SK-N-SH (cell line): ENCODE results near the gene C15orf61. TPM values are rescaled to one million over a fixed set of nuclear protein-coding genes. Genes with fewer than 3 reads are reported as not detected.

Source experiments
- CTCF ChIA-PET: fragments of 300-600, 350-600 bp; formaldehyde crosslinking; extraction: SDS; loops from one replicate; lab custom pipeline; 2021; lab: Yijun Ruan, JAX
- POLR2A ChIA-PET: fragments of 350-600 bp; sonication (Branson Sonifier 250); formaldehyde crosslinking; extraction: SDS; loops from one replicate; lab custom pipeline; 2020; ENCODE audit warnings: antibody characterized with exemption, inconsistent platforms; lab: Yijun Ruan, JAX
- DNase-seq: peaks from one replicate; pipeline ENCODE4 v3.0.0; 2012
- H2AFZ ChIP-seq: fragments of 200-600 bp; sonication (generic); 2 replicates; pipeline ENCODE4 v1.8.1; 2016; ENCODE audit warnings: antibody characterized with exemption, mild to moderate bottlenecking, low read depth
- H3F3A ChIP-seq: fragments of 200-600 bp; sonication (generic); replicated peaks from 2 replicates; pipeline ENCODE3; 2016; ENCODE audit warnings: antibody characterized with exemption, mild to moderate bottlenecking; ENCODE audit not compliant: insufficient read depth
- H3K27ac ChIP-seq, 2 experiments: fragments of 200-500 bp in 1 of 2; fragments of 200-600 bp in 1 of 2; sonication (Bioruptor generic) in 1 of 2; sonication (generic), shearing (Covaris generic) in 1 of 2; 2 replicates each; pipeline versions ENCODE4 v1.5.1 to v1.6.1; 2014 to 2016; ENCODE audit warnings: low read depth in 2 of 2, inconsistent platforms in 1 of 2, low read length in 1 of 2, mild to moderate bottlenecking in 1 of 2, mixed read lengths in 1 of 2
- H3K27me3 ChIP-seq: fragments of 200-600 bp; sonication (generic), shearing (Covaris generic); 2 replicates; pipeline ENCODE4 v1.6.1; 2016; ENCODE audit warnings: mixed run types; ENCODE audit not compliant: insufficient read depth
- H3K36me3 ChIP-seq, 2 experiments: fragments of 200-500 bp in 1 of 2; fragments of 200-600 bp in 1 of 2; sonication (Bioruptor generic) in 1 of 2; sonication (generic) in 1 of 2; replicated peaks in 1 of 2; 2 replicates each; pipeline versions ENCODE3 to v1.5.1; 2014 to 2016; ENCODE audit warnings: low read length in 1 of 2, mild to moderate bottlenecking in 1 of 2; ENCODE audit not compliant: insufficient read depth in 2 of 2, control insufficient read depth in 1 of 2
- H3K4me1 ChIP-seq, 2 experiments: fragments of 200-500 bp in 1 of 2; fragments of 200-600 bp in 1 of 2; sonication (Bioruptor generic) in 1 of 2; sonication (generic), shearing (Covaris generic) in 1 of 2; 2 replicates each; pipeline versions ENCODE4 v1.5.1 to v1.6.1; 2014 to 2016; ENCODE audit warnings: low read depth in 1 of 2, low read length in 1 of 2, mixed run types in 1 of 2; ENCODE audit not compliant: insufficient read depth in 2 of 2, control insufficient read depth in 1 of 2
- H3K4me2 ChIP-seq: fragments of 200-600 bp; sonication (generic), shearing (Covaris generic); 2 replicates; pipeline ENCODE4 v1.6.1; 2017; ENCODE audit warnings: mixed run types
- H3K4me3 ChIP-seq, 2 experiments: fragments of 200-500 bp in 1 of 2; fragments of 200-600 bp in 1 of 2; sonication (Bioruptor generic) in 1 of 2; sonication (generic), shearing (Covaris generic) in 1 of 2; 2 replicates each; pipeline versions ENCODE4 v1.5.1 to v1.8.1; 2014 to 2016; ENCODE audit warnings: low read depth in 2 of 2, inconsistent platforms in 1 of 2, low read length in 1 of 2, mild to moderate bottlenecking in 1 of 2, mixed read lengths in 1 of 2, moderate library complexity in 1 of 2
- H3K79me2 ChIP-seq: fragments of 200-600 bp; sonication (generic); 2 replicates; pipeline ENCODE4 v1.8.1; 2017; ENCODE audit warnings: mild to moderate bottlenecking; ENCODE audit not compliant: insufficient read depth
- H3K9ac ChIP-seq: fragments of 200-600 bp; sonication (generic); 2 replicates; pipeline ENCODE4 v1.6.1; 2017; ENCODE audit warnings: mixed run types
- H3K9me2 ChIP-seq: fragments of 200-600 bp; sonication (generic); 2 replicates; pipeline ENCODE4 v1.6.1; 2017; ENCODE audit warnings: mixed run types
- H3K9me3 ChIP-seq: fragments of 200-600 bp; sonication (generic); 2 replicates; pipeline ENCODE4 v1.6.1; 2017; ENCODE audit warnings: mixed run types, mild to moderate bottlenecking, moderate library complexity
- H4K20me1 ChIP-seq: fragments of 200-600 bp; sonication (generic); 2 replicates; pipeline ENCODE4 v1.6.1; 2017; ENCODE audit warnings: mild to moderate bottlenecking, mixed run types; ENCODE audit not compliant: insufficient read depth
- CHD2 ChIP-seq: fragments of 150-350 bp; IDR thresholded peaks from 2 replicates; pipeline ENCODE4 v1.6.1; 2018; ENCODE audit warnings: low read length; ENCODE audit not compliant: partially characterized antibody
- ELF1 ChIP-seq: IDR thresholded peaks from 2 replicates; pipeline ENCODE4 v1.4.0; 2012
- EP300 ChIP-seq, 2 experiments: IDR thresholded peaks; 2 replicates each; pipeline versions ENCODE4 v1.4.0 to v1.6.1; 2012; ENCODE audit warnings: borderline replicate concordance in 1 of 2, low read depth in 1 of 2, low read length in 1 of 2
- RCOR1 ChIP-seq: fragments of 150-350 bp; IDR thresholded peaks from 2 replicates; pipeline ENCODE4 v1.6.1; 2017; ENCODE audit warnings: antibody characterized with exemption, low read length
- RXRA ChIP-seq: IDR thresholded peaks from 2 replicates; pipeline ENCODE4 v1.4.0; 2012; ENCODE audit warnings: low read depth, mild to moderate bottlenecking, borderline replicate concordance
- SMC3 ChIP-seq: IDR thresholded peaks from 2 replicates; pipeline ENCODE4 v1.6.1; 2012; ENCODE audit warnings: low read depth, low read length, improper control_type of control experiment
- TEAD4 ChIP-seq: IDR thresholded peaks from 2 replicates; pipeline ENCODE4 v1.4.0; 2012; ENCODE audit warnings: mild to moderate bottlenecking, borderline replicate concordance; ENCODE audit not compliant: insufficient read depth
- WGBS: methylation state at CpG from one replicate; pipeline ENCODE4 v1.1.6; 2017; ENCODE audit warnings: low lambda C conversion rate; 5-methylcytosine and 5-hydroxymethylcytosine counted together
- polyA plus RNA-seq, 3 experiments: library from polyadenylated mRNA; depleted of rRNA; stranded (reverse); fragments of >200 nt; gene quantifications; 2 replicates each; pipeline ENCODE4 v1.2.3, GENCODE V29; 2012
- TF ChIP-seq, protein P1 (sequence below): fragments of 200-600 bp; sonication (generic); IDR thresholded peaks from 2 replicates; pipeline ENCODE4 v1.6.1; 2017; ENCODE audit warnings: antibody characterized with exemption, mild to moderate bottlenecking, moderate library complexity
- TF ChIP-seq, protein P2 (sequence below): IDR thresholded peaks from 2 replicates; pipeline ENCODE4; 2012
- TF ChIP-seq, protein P3 (sequence below): IDR thresholded peaks from 2 replicates; pipeline ENCODE4 v1.6.1; 2012; ENCODE audit warnings: mild to moderate bottlenecking, low read depth, low read length, moderate library complexity

C15orf61 gene
- polyA plus RNA-seq, 1 of the 3 experiments (the other 2 are of a cell fraction) = 4.0 TPM

DNA sequence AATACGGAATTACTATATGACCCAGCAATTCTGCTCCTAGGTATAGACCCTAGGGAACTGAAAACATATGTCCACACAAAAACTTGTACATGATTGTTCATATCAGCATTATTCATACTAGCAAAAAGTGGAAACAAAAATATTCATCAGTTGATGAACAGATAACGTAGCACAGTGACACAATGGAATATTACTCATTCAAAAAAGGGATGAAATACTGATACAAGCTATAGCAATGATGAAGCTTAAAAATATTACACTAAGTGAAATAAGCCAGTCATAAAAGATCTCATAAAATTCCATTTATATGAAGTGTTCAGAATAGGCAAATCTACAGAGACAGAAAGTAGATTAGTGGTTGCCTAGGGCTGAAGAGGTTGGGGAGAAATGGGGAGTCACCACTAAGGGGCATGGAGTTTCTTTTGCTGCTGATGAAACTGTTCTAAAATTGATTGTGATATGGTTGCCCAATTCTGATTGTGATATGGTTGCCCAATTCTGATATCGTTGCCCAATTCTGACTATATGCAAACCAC is 10.5 kb downstream of the C15orf61 start (continued):
- TF ChIP-seq, protein P1, sequence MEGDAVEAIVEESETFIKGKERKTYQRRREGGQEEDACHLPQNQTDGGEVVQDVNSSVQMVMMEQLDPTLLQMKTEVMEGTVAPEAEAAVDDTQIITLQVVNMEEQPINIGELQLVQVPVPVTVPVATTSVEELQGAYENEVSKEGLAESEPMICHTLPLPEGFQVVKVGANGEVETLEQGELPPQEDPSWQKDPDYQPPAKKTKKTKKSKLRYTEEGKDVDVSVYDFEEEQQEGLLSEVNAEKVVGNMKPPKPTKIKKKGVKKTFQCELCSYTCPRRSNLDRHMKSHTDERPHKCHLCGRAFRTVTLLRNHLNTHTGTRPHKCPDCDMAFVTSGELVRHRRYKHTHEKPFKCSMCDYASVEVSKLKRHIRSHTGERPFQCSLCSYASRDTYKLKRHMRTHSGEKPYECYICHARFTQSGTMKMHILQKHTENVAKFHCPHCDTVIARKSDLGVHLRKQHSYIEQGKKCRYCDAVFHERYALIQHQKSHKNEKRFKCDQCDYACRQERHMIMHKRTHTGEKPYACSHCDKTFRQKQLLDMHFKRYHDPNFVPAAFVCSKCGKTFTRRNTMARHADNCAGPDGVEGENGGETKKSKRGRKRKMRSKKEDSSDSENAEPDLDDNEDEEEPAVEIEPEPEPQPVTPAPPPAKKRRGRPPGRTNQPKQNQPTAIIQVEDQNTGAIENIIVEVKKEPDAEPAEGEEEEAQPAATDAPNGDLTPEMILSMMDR = no peak
- TF ChIP-seq, all 33 proteins: peak for 11

DNA sequence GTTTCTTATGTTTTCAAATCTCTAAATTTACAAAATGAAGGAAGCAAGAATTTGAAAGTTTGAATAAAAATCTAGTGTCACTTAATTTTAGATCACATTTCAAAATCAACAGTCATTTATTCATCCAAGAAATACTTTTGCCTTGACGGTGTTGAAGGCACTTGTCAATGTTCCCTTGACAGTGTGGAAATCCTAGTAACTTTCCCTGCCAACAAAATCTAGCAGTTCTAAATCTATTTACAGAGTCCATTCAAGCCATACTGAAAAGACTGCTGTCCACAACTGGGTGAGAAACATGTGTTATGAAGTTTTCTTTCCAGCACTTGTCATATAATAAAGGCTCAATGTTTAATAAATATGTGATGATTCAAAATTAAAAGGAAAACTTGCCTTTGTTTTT is 12.9 kb downstream of the C15orf61 start:
- Histone ChIP-seq H3K36me3 (peaks cover 0 to 9% of the 10 kb centered on the region in 2 experiments), H3K4me2 (no peak overlapping the region), H3K4me1 (peaks cover 0 to 5% of the 10 kb centered on the region in 2 experiments; a peak in 1 of 4 replicates), H3K27me3 (no peaks in the 10 kb centered on the region)
- ChIA-PET POLR2A (no interaction called here), CTCF (no interaction called here)
- 96% methylated on average over 1 of the region's 1 CpG for WGBS
- TF ChIP-seq RXRA = no peak
- no peak for TF ChIP-seq SMC3
- no peak for TF ChIP-seq CHD2
- TF ChIP-seq ELF1 = no peak
- TF ChIP-seq, protein P2, sequence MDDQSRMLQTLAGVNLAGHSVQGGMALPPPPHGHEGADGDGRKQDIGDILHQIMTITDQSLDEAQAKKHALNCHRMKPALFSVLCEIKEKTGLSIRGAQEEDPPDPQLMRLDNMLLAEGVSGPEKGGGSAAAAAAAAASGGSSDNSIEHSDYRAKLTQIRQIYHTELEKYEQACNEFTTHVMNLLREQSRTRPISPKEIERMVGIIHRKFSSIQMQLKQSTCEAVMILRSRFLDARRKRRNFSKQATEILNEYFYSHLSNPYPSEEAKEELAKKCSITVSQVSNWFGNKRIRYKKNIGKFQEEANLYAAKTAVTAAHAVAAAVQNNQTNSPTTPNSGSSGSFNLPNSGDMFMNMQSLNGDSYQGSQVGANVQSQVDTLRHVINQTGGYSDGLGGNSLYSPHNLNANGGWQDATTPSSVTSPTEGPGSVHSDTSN = no peak
- TF ChIP-seq, protein P1 = no peak
- no peak for TF ChIP-seq TEAD4
- TF ChIP-seq, protein P3, sequence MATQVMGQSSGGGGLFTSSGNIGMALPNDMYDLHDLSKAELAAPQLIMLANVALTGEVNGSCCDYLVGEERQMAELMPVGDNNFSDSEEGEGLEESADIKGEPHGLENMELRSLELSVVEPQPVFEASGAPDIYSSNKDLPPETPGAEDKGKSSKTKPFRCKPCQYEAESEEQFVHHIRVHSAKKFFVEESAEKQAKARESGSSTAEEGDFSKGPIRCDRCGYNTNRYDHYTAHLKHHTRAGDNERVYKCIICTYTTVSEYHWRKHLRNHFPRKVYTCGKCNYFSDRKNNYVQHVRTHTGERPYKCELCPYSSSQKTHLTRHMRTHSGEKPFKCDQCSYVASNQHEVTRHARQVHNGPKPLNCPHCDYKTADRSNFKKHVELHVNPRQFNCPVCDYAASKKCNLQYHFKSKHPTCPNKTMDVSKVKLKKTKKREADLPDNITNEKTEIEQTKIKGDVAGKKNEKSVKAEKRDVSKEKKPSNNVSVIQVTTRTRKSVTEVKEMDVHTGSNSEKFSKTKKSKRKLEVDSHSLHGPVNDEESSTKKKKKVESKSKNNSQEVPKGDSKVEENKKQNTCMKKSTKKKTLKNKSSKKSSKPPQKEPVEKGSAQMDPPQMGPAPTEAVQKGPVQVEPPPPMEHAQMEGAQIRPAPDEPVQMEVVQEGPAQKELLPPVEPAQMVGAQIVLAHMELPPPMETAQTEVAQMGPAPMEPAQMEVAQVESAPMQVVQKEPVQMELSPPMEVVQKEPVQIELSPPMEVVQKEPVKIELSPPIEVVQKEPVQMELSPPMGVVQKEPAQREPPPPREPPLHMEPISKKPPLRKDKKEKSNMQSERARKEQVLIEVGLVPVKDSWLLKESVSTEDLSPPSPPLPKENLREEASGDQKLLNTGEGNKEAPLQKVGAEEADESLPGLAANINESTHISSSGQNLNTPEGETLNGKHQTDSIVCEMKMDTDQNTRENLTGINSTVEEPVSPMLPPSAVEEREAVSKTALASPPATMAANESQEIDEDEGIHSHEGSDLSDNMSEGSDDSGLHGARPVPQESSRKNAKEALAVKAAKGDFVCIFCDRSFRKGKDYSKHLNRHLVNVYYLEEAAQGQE = no peak
- TF ChIP-seq RCOR1 = no peak
- no peak for TF ChIP-seq EP300 (IDR thresholded peaks at IDR 0.05; ENCODE audit: borderline replicate concordance in 1 of 2, low read depth in 1 of 2, low read length in 1 of 2)
- TF ChIP-seq, all 33 proteins: peak for 0
- Histone ChIP-seq H4K20me1 (no peaks in the 10 kb centered on the region), H3K9ac (no peak overlapping the region), H3K9me3 (0 out of 2 replicates have a peak, but pooled peaks cover 5% of the 10 kb centered on the region), H3F3A (peaks cover 28% of the 10 kb centered on the region), H3K27ac (no peak overlapping the region), H3K4me3 (no peak overlapping the region), H2AFZ (no peak overlapping the region), H3K79me2 (no peaks in the 10 kb centered on the region), H3K9me2 (no peaks in the 10 kb centered on the region)
- no peak for DNase-seq
